OCI-LY1 (cell line): ENCODE data around the gene CEP85.
"Not testable (repeated sequence)": the region's sequence is repeated elsewhere in the genome, so short reads cannot be mapped to it uniquely, and the experiment has no call there.

Experiments used
- H2AFZ ChIP-seq: fragments of 200-600 bp; sonication (generic), shearing (Covaris generic); 2 replicates; pipeline ENCODE4 v1.6.0; 2014; ENCODE audit warnings: antibody characterized with exemption, mild to moderate bottlenecking, low read length
- H3F3A ChIP-seq: fragments of 200-600 bp; sonication (generic), shearing (Covaris generic); 2 replicates; pipeline ENCODE4 v1.6.0; 2014; ENCODE audit warnings: mild to moderate bottlenecking, antibody characterized with exemption, low read length, moderate library complexity; ENCODE audit not compliant: insufficient read depth
- H3K27ac ChIP-seq: fragments of 200-600 bp; sonication (generic); 2 replicates; pipeline ENCODE4 v1.5.1; 2014; ENCODE audit warnings: low read length, mixed run types, mild to moderate bottlenecking, low read depth; ENCODE audit not compliant: poor library complexity, severe bottlenecking
- H3K27me3 ChIP-seq: fragments of 200-600 bp; sonication (generic); 2 replicates; pipeline ENCODE4 v1.6.0; 2014; ENCODE audit warnings: antibody characterized with exemption, mild to moderate bottlenecking, low read length, moderate library complexity; ENCODE audit not compliant: insufficient read depth
- H3K36me3 ChIP-seq: fragments of 200-600 bp; sonication (generic); 2 replicates; pipeline ENCODE4 v1.6.1; 2014; ENCODE audit warnings: mild to moderate bottlenecking, antibody characterized with exemption, low read length, moderate library complexity, mixed read lengths; ENCODE audit not compliant: insufficient read depth
- H3K4me1 ChIP-seq: fragments of 200-600 bp; sonication (generic); 2 replicates; pipeline ENCODE4 v1.5.1; 2014; ENCODE audit warnings: mild to moderate bottlenecking, low read length, moderate library complexity; ENCODE audit not compliant: insufficient read depth, severe bottlenecking
- H3K4me2 ChIP-seq: fragments of 200-600 bp; sonication (generic), shearing (Covaris generic); 2 replicates; pipeline ENCODE4 v1.6.1; 2014; ENCODE audit warnings: low read length
- H3K4me3 ChIP-seq: fragments of 200-600 bp; sonication (generic); 2 replicates; pipeline ENCODE4 v1.5.1; 2014; ENCODE audit warnings: low read length, low read depth, mild to moderate bottlenecking, mixed read lengths; ENCODE audit not compliant: poor library complexity, severe bottlenecking
- H3K79me2 ChIP-seq: fragments of 200-600 bp; shearing (Covaris generic); 2 replicates; pipeline ENCODE4 v1.6.1; 2016; ENCODE audit warnings: mixed run types, low read length, mixed read lengths; ENCODE audit not compliant: insufficient read depth
- H3K9ac ChIP-seq: fragments of 200-600 bp; sonication (generic), shearing (Covaris generic); 2 replicates; pipeline ENCODE4 v1.6.1; 2014; ENCODE audit warnings: mild to moderate bottlenecking, low read length, mixed read lengths
- H3K9me2 ChIP-seq: fragments of 200-600 bp; sonication (generic), shearing (Covaris generic); 2 replicates; pipeline ENCODE4 v1.6.1; 2014; ENCODE audit warnings: low read depth, mild to moderate bottlenecking, low read length, mixed read lengths
- H3K9me3 ChIP-seq: fragments of 200-600 bp; shearing (Covaris generic); 2 replicates; pipeline ENCODE4 v1.6.1; 2014; ENCODE audit warnings: low read length, mixed read lengths
- H4K20me1 ChIP-seq: fragments of 200-600 bp; sonication (generic), shearing (Covaris generic); 2 replicates; pipeline ENCODE4 v1.6.0; 2016; ENCODE audit warnings: mild to moderate bottlenecking, low read length; ENCODE audit not compliant: insufficient read depth
- CTCF ChIP-seq: fragments of 200-600 bp; sonication (generic), shearing (Covaris generic); IDR thresholded peaks from 2 replicates; pipeline ENCODE4 v1.5.1; 2017; ENCODE audit warnings: mild to moderate bottlenecking, antibody characterized with exemption, low read length, moderate library complexity, mixed read lengths
- EZH2 ChIP-seq: fragments of 200-600 bp; sonication (generic), shearing (Covaris generic); IDR thresholded peaks from 2 replicates; pipeline ENCODE4 v1.8.0; 2017; ENCODE audit warnings: borderline replicate concordance, mixed run types, mild to moderate bottlenecking, antibody characterized with exemption, low read length, moderate library complexity, mixed read lengths

Gene CEP85

GRCh38 chr1:26307363-26307781, 73.4 kb downstream of the CEP85 start:
- no peaks in the 10 kb centered on the region for H3F3A ChIP-seq
- H3K4me1 ChIP-seq: peaks cover 45% of the 10 kb centered on the region
- no peaks in the 10 kb centered on the region for H3K27me3 ChIP-seq
- H3K4me3 ChIP-seq: peak overlapping the region; percentile 75
- H3K4me2 ChIP-seq: peak overlapping the region; percentile 74
- TF ChIP-seq CTCF: no peak
- no peak for TF ChIP-seq EZH2
- H4K20me1 ChIP-seq: no peaks in the 10 kb centered on the region
- H3K9me2 ChIP-seq: no peaks in the 10 kb centered on the region
- no peaks in the 10 kb centered on the region for H3K9me3 ChIP-seq
- peak overlapping the region; percentile 76 for H3K9ac ChIP-seq
- no peak overlapping the region for H2AFZ ChIP-seq
- peak overlapping the region; percentile 99 for H3K27ac ChIP-seq
- H3K36me3 ChIP-seq: no peaks in the 10 kb centered on the region
- peaks cover 10% of the 10 kb centered on the region for H3K79me2 ChIP-seq

- peaks cover 45% of the 10 kb centered on the region for H3K4me1 ChIP-seq
- H3K9me2 ChIP-seq, H3F3A ChIP-seq, H3K27me3 ChIP-seq, H3K79me2 ChIP-seq, H4K20me1 ChIP-seq, H3K36me3 ChIP-seq, H3K9me3 ChIP-seq: not testable (repeated sequence)
- H3K9ac ChIP-seq: peak overlapping the region; percentile 76
- H3K27ac ChIP-seq: peak overlapping the region; percentile 99
- peak overlapping the region; percentile 74 for H3K4me2 ChIP-seq
- peak overlapping the region; percentile 75 for H3K4me3 ChIP-seq
- peak overlapping the region; percentile 2; the same call in 1 of the 2 replicates for H2AFZ ChIP-seq
Measured at GRCh38 chr1:26307966-26308899, 74.2 kb downstream of the CEP85 start.

GRCh38 chr1:26314501-26314900, 80.5 kb downstream of the CEP85 start:
- Histone ChIP-seq H3K9me3 (no peaks in the 10 kb centered on the region), H3K36me3 (peaks cover 10% of the 10 kb centered on the region; the same call in 1 of the 2 replicates), H3K27me3 (no peaks in the 10 kb centered on the region), H3K9ac (peak overlapping the region; percentile 92; the same call in 1 of the 2 replicates), H2AFZ (no peak overlapping the region), H4K20me1 (no peaks in the 10 kb centered on the region), H3K27ac (peak overlapping the region; percentile 97), H3K79me2 (peaks cover 16% of the 10 kb centered on the region), H3F3A (no peaks in the 10 kb centered on the region), H3K4me1 (peaks cover 44% of the 10 kb centered on the region), H3K4me3 (peak overlapping the region; percentile 84), H3K4me2 (peak overlapping the region; percentile 79; the same call in 1 of the 2 replicates), H3K9me2 (no peaks in the 10 kb centered on the region)
- TF ChIP-seq EZH2 (no peak), CTCF (no peak)
